H1 (cell line): ENCODE measurements around the gene HID1. TPM values are rescaled to one million over a fixed set of nuclear protein-coding genes. Genes with fewer than 3 reads are reported as not detected.

Experiments
- CTCF ChIA-PET: fragments of 300-600 bp; sonication (Branson Sonifier 250); formaldehyde crosslinking; loops from one replicate; lab custom pipeline; 2021; ENCODE audit not compliant: partially characterized antibody; lab: Charles Lee
- POLR2A ChIA-PET: fragments of 300-600 bp; sonication (Branson Sonifier 250); formaldehyde crosslinking; loops from one replicate; lab custom pipeline; 2021; ENCODE audit warnings: inconsistent platforms; ENCODE audit not compliant: partially characterized antibody; lab: Charles Lee
- DNase-seq, 2 experiments: peaks; one replicate each; pipeline versions ENCODE4 v3.0.0 to v3.0.0-alpha.2; 2010 to 2022; ENCODE audit warnings: low spot score in 2 of 2, low read depth in 1 of 2, mixed read lengths in 1 of 2
- FAIRE-seq: peaks from 2 replicates; lab custom pipeline; 2011; peaks lifted over from hg19 to GRCh38; lab: Jason Lieb, UNC
- H2AFZ ChIP-seq: 2 replicates; pipeline ENCODE4 v1.8.1; 2012; ENCODE audit warnings: low read length, inconsistent platforms
- H2AK5ac ChIP-seq: 2 replicates; pipeline ENCODE4 v1.6.1; 2013; ENCODE audit warnings: low read depth, low read length
- H2BK120ac ChIP-seq: replicated peaks from 2 replicates; pipeline ENCODE3; 2013; ENCODE audit warnings: low read depth, low read length, inconsistent platforms
- H2BK12ac ChIP-seq: 2 replicates; pipeline ENCODE4 v1.6.1; 2013; ENCODE audit warnings: low read depth, low read length
- H2BK15ac ChIP-seq: 2 replicates; pipeline ENCODE4 v1.6.1; 2013; ENCODE audit warnings: low read length
- H2BK20ac ChIP-seq: 2 replicates; pipeline ENCODE4 v1.6.1; 2013; ENCODE audit warnings: low read length
- H2BK5ac ChIP-seq: 2 replicates; pipeline ENCODE4 v1.6.1; 2013; ENCODE audit warnings: low read depth, low read length
- H3K14ac ChIP-seq: 2 replicates; pipeline ENCODE4 v1.6.1; 2013; ENCODE audit warnings: inconsistent platforms; ENCODE audit not compliant: insufficient read length
- H3K18ac ChIP-seq: 2 replicates; pipeline ENCODE4 v1.6.1; 2013; ENCODE audit warnings: low read length; ENCODE audit errors: extremely low read depth
- H3K23ac ChIP-seq: 2 replicates; pipeline ENCODE4 v1.6.1; 2013; ENCODE audit warnings: inconsistent platforms; ENCODE audit not compliant: insufficient read length
- H3K23me2 ChIP-seq: 2 replicates; pipeline ENCODE4 v1.6.1; 2013; ENCODE audit warnings: low read depth, low read length
- H3K27ac ChIP-seq: 2 replicates; pipeline ENCODE4 v1.6.1; 2011; ENCODE audit warnings: low read depth, low read length, inconsistent platforms
- H3K27me3 ChIP-seq, 4 experiments: replicated peaks in 1 of 4; 1 replicate in 1 of 4; 2 replicates in 3 of 4; pipeline versions ENCODE4 v1.6.1 to v1.8.1; 2011 to 2013; ENCODE audit warnings: low read length in 3 of 4, mild to moderate bottlenecking in 3 of 4, inconsistent platforms in 2 of 4, mixed read lengths in 2 of 4, moderate library complexity in 1 of 4; ENCODE audit not compliant: control insufficient read depth in 3 of 4, insufficient read depth in 3 of 4; ENCODE audit errors: extremely low read depth in 1 of 4
- H3K36me3 ChIP-seq, 4 experiments: 2 replicates each; pipeline versions ENCODE4 v1.6.1 to v1.8.1; 2011 to 2013; ENCODE audit warnings: mild to moderate bottlenecking in 4 of 4, low read length in 3 of 4, moderate library complexity in 2 of 4, control low read depth in 1 of 4, inconsistent platforms in 1 of 4; ENCODE audit not compliant: insufficient read depth in 4 of 4, control insufficient read depth in 2 of 4
- H3K4ac ChIP-seq: replicated peaks from 2 replicates; pipeline ENCODE3; 2013; ENCODE audit warnings: low read length, low read depth, mixed read lengths, inconsistent platforms; ENCODE audit not compliant: insufficient read length
- H3K4me1 ChIP-seq, 4 experiments: replicated peaks in 1 of 4; 1 replicate in 1 of 4; 2 replicates in 3 of 4; pipeline versions ENCODE4 v1.6.1 to v1.8.1; 2011 to 2013; ENCODE audit warnings: low read length in 3 of 4, inconsistent platforms in 2 of 4, mixed read lengths in 1 of 4; ENCODE audit not compliant: insufficient read depth in 4 of 4, control insufficient read depth in 3 of 4
- H3K4me2 ChIP-seq, 2 experiments: 2 replicates each; pipeline versions ENCODE4 v1.6.1 to v1.8.1; 2011 to 2013; ENCODE audit warnings: low read depth in 2 of 2, low read length in 2 of 2, control low read depth in 1 of 2, inconsistent platforms in 1 of 2, mild to moderate bottlenecking in 1 of 2; ENCODE audit not compliant: insufficient read depth in 1 of 2
- H3K4me3 ChIP-seq, 4 experiments: fragments of 200-600, 300-600 bp in 1 of 4; sonication (generic), shearing (Covaris generic), sonication (Bioruptor Twin) in 1 of 4; 2 replicates each; pipeline versions ENCODE4 v1.5.1 to v1.8.1; 2011 to 2016; ENCODE audit warnings: low read length in 4 of 4, low read depth in 3 of 4, control low read depth in 2 of 4, inconsistent platforms in 2 of 4, mild to moderate bottlenecking in 2 of 4, mixed read lengths in 1 of 4, moderate library complexity in 1 of 4; ENCODE audit not compliant: insufficient read depth in 2 of 4; ENCODE audit errors: extremely low read depth in 1 of 4
- H3K56ac ChIP-seq: replicated peaks from 2 replicates; pipeline ENCODE3; 2013; ENCODE audit warnings: low read depth, mild to moderate bottlenecking, mixed read lengths, low read length, inconsistent platforms; ENCODE audit not compliant: insufficient read length
- H3K79me1 ChIP-seq: 2 replicates; pipeline ENCODE4 v1.6.1; 2013; ENCODE audit warnings: low read depth, low read length, control low read depth
- H3K79me2 ChIP-seq, 2 experiments: 2 replicates each; pipeline versions ENCODE4 v1.6.1 to v1.8.1; 2012 to 2013; ENCODE audit warnings: low read length in 2 of 2, mild to moderate bottlenecking in 2 of 2, inconsistent platforms in 1 of 2; ENCODE audit not compliant: insufficient read depth in 2 of 2, control insufficient read depth in 1 of 2
- H3K9ac ChIP-seq, 4 experiments: replicated peaks in 1 of 4; 1 replicate in 1 of 4; 2 replicates in 3 of 4; pipeline versions ENCODE4 v1.6.1 to v1.8.1; 2011 to 2013; ENCODE audit warnings: low read depth in 3 of 4, low read length in 3 of 4, control low read depth in 2 of 4, mild to moderate bottlenecking in 2 of 4, moderate library complexity in 2 of 4, inconsistent platforms in 1 of 4; ENCODE audit errors: extremely low read depth in 1 of 4
- H3K9me3 ChIP-seq, 2 experiments: 2 replicates each; pipeline versions ENCODE4 v1.6.1 to v1.8.1; 2012 to 2013; ENCODE audit warnings: mild to moderate bottlenecking in 2 of 2, moderate library complexity in 2 of 2, control low read depth in 1 of 2, inconsistent platforms in 1 of 2, low read depth in 1 of 2, low read length in 1 of 2, mixed read lengths in 1 of 2; ENCODE audit not compliant: insufficient read depth in 2 of 2
- H4K20me1 ChIP-seq, 2 experiments: replicated peaks in 1 of 2; 2 replicates each; pipeline versions ENCODE3 to v1.8.1; 2011 to 2013; ENCODE audit warnings: inconsistent platforms in 2 of 2, low read length in 2 of 2, mild to moderate bottlenecking in 1 of 2; ENCODE audit not compliant: insufficient read depth in 2 of 2, control insufficient read depth in 1 of 2
- H4K5ac ChIP-seq: 2 replicates; pipeline ENCODE4 v1.6.1; 2013; ENCODE audit warnings: low read length, low read depth, mixed read lengths, inconsistent platforms; ENCODE audit not compliant: insufficient read length
- H4K8ac ChIP-seq: 2 replicates; pipeline ENCODE4 v1.8.0; 2013; ENCODE audit warnings: mild to moderate bottlenecking, moderate library complexity, low read length, inconsistent platforms; ENCODE audit not compliant: insufficient read depth; ENCODE audit errors: extremely low read depth
- H4K91ac ChIP-seq: replicated peaks from 2 replicates; pipeline ENCODE3; 2013; ENCODE audit warnings: low read length, mixed read lengths, inconsistent platforms; ENCODE audit not compliant: insufficient read length
- CTBP2 ChIP-seq: IDR thresholded peaks from 2 replicates; pipeline ENCODE4 v1.7.0; 2011; ENCODE audit warnings: borderline replicate concordance, mild to moderate bottlenecking, moderate library complexity, mixed read lengths, low read length; ENCODE audit not compliant: insufficient read depth, insufficient read length
- HDAC2 ChIP-seq, 2 experiments: fragments of 300-600 bp in 1 of 2; sonication (generic) in 1 of 2; IDR thresholded peaks; 2 replicates each; pipeline ENCODE4 v1.6.1; 2011 to 2012; ENCODE audit warnings: low read depth in 2 of 2, low read length in 2 of 2, mild to moderate bottlenecking in 2 of 2, moderate library complexity in 2 of 2, borderline replicate concordance in 1 of 2, inconsistent platforms in 1 of 2
- KDM1A ChIP-seq: fragments of 200-600, 300-600 bp; sonication (generic); IDR thresholded peaks from 2 replicates; pipeline ENCODE4 v1.7.1; 2016; ENCODE audit warnings: mild to moderate bottlenecking, low read length, borderline replicate concordance
- NRF1 ChIP-seq: IDR thresholded peaks from 2 replicates; pipeline ENCODE4 v1.6.1; 2011; ENCODE audit warnings: mild to moderate bottlenecking, low read depth, low read length, improper control_type of control experiment
- RFX5 ChIP-seq: IDR thresholded peaks from 2 replicates; pipeline ENCODE4 v1.6.1; 2011; ENCODE audit warnings: low read depth, low read length, improper control_type of control experiment, borderline replicate concordance
- WGBS, 2 experiments: shearing (Covaris generic) in 1 of 2; methylation state at CpG; one replicate each; pipeline versions ENCODE4 v1.1.6 to v1.1.7; 2013 to 2015; ENCODE audit warnings: low lambda C conversion rate in 2 of 2, mixed read lengths in 2 of 2, inconsistent platforms in 1 of 2, low coverage in 1 of 2, missing lambda C conversion rate in 1 of 2; ENCODE audit not compliant: insufficient replicate concordance in 2 of 2, insufficient coverage in 1 of 2, insufficient read length in 1 of 2; ENCODE audit errors: extremely low coverage in 1 of 2, missing lambda C conversion rate in 1 of 2; 5-methylcytosine and 5-hydroxymethylcytosine counted together
- polyA plus RNA-seq, 7 experiments: library from polyadenylated mRNA; depleted of rRNA in 3 of 7; stranded (reverse) in 5 of 7; unstranded in 2 of 7; fragments of >200 nt in 5 of 7; fragments of 200-250 nt in 2 of 7; gene quantifications; 1 replicate in 5 of 7; 2 replicates in 1 of 7; 4 replicates in 1 of 7; pipeline versions ENCODE4 v1.2.1 to v1.2.3, GENCODE V29; 2011 to 2013; ENCODE audit warnings: missing spikeins in 2 of 7, mixed read lengths in 2 of 7
- total RNA-seq: library from RNA; stranded (reverse); fragmentation: NEBNext Ultra II Directional; extraction: Animal tissue kit (Norgen Biotek cat#: 25700); gene quantifications from 2 replicates; pipeline ENCODE4 v1.2.1, GENCODE V29; 2021

Gene HID1
- total and polyA plus RNA-seq, 2 of the 8 experiments (the other 6 are each of a cell fraction or from before 2014, with no cell fraction given), result 15.1 to 25.9 TPM

DNA sequence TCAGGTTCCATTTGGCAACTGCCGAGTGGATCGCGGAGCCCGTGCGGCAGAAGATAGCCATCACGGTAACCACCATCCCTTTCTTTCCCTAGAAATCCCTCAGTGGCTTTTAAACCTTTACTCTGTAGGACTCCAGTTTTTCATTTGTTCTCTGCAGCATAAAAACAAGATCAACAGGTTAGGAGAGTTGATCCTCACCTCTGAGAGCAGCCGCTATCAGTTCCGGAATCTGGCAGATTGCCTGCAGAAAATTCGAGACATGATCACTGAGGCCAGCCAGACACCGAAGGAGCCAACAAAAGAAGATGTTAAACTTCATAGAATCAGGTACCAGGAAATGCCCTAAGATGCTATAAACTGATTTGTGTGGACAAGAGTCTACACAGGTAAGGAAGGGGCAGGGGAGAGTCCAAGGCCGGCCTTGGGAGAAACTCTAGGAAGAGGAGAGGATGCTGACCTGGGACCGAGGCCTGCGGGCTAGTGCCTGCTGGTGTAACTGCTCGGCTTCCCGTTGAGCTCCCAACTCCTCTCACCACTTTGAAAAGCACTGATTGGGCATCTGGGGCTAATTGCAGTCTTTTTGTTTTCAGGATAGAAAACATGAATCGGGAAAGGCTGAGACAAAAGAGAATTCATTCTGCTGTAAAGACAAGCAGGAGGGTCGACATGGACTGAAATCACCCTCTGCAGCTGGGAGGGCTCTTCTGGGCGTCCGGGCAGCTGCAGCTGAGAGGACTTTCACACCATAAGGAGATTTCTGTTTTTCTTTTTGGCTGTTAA lies 48.0 kb upstream of the HID1 start:
- Histone ChIP-seq H3K4me2 (no peak overlapping the region), H2BK12ac (no peak overlapping the region), H3K27ac (no peak overlapping the region), H2BK15ac (no peak overlapping the region), H3K23ac (no peak overlapping the region), H4K91ac (no peak overlapping the region), H3K18ac (no peak overlapping the region), H3K79me2 (no peaks in the 10 kb centered on the region), H2AFZ (no peak overlapping the region), H2BK20ac (no peak overlapping the region), H4K5ac (no peak overlapping the region), H3K4me3 (no peak overlapping the region), H3K36me3 (peaks cover 3 to 29% (median 18%) of the 10 kb centered on the region in 4 experiments; a peak in 7 of 8 replicates), H2BK5ac (no peak overlapping the region), H3K9me3 (0 out of 4 replicates have a peak, but pooled peaks cover 0 to 4% of the 10 kb centered on the region in 2 experiments), H3K9ac (no peak overlapping the region), H2AK5ac (no peak overlapping the region), H2BK120ac (no peak overlapping the region), H3K23me2 (no peaks in the 10 kb centered on the region), H4K20me1 (peaks cover 0 to 3% of the 10 kb centered on the region in 2 experiments), H3K79me1 (no peaks in the 10 kb centered on the region; the same call in 1 of the 2 replicates), H3K4ac (no peak overlapping the region), H3K56ac (no peak overlapping the region), H4K8ac (no peak overlapping the region), H3K27me3 (no peaks in the 10 kb centered on the region), H3K4me1 (no peaks in the 10 kb centered on the region), H3K14ac (no peak overlapping the region)
- no peak for TF ChIP-seq RFX5
- no peak for TF ChIP-seq CTBP2
- no peak for TF ChIP-seq NRF1
- no peak for TF ChIP-seq HDAC2 (IDR thresholded peaks at IDR 0.05; ENCODE audit: borderline replicate concordance in 1 of 2, low read depth in 2 of 2, low read length in 2 of 2)
- no peak for TF ChIP-seq KDM1A
- ChIA-PET POLR2A (no interaction called here), CTCF (interaction anchor here (0.9 to 1.4 kb wide), 2 partner anchors 60 to 63 kb away, joined by 3 to 5 read pairs; no protein-coding TSS in a partner anchor)
- FAIRE-seq (no peak), DNase-seq (no peak)
- WGBS, 2 experiments, result 93% methylated on average over 19 of the region's 19 CpGs; no CpG with 5 or more reads in 1 of the 2 experiments
